ENCODE results near the gene BEX2.
"Not testable (repeated sequence)": the region's sequence is repeated elsewhere in the genome, so short reads cannot be mapped to it uniquely, and the experiment has no call there.

The BEX2 gene

GRCh38 chrX:103310555-103311398 is at the start of gene BEX2:
TSS of gene BEX2 (minus strand) at chrX:103310990. CDS start at chrX:103309976, 1,014 bp downstream.
- DNase-seq = peak; percentile 39

DNA sequence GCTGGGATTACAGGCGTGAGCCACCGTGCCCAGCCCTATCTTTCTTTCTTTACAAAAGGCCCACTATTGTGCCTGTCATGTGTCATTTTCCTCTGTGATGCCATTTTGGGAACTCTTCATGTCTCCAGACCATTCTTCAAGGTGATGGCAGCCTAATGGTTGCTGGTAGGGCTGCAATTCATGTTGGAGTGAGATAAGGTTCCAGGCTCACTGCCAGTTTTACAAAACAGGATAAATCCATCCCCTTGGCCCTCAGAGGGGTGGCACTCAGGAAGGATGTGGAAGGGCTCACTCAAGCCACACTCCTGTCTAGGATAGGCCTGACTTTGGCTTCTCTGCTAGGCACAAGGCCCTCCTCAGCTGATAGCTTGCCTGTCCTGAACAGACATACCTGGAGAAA is 49.3 kb upstream of the BEX2 start:
- DNase-seq = no peak

GRCh38 chrX:103359605-103360004 is 48.8 kb upstream of the BEX2 start:
- not testable (repeated sequence) for DNase-seq

DNA sequence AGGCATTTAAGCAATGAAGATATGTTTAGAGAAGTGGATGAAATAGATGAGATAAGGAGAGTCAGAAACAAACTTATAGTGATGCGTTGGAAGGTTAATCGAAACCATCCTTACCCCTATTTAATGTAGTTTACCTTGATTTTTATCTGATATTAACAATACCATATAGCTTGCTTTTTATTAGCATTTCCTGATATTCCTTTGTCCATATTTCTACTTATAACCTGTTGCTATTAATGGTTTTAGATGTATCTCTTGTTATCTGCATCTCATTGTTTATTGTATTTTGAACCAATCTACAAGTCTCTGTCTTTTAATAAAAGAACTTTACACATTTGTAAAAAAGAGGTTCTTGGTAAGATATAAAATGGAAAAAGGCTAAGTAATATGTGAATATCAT is 47.1 kb upstream of the BEX2 start:
- no peak for DNase-seq

GRCh38 chrX:103356858-103357257 is 46.1 kb upstream of the BEX2 start:
- DNase-seq = no peak

- DNase-seq = peak; percentile 81
Measured at GRCh38 chrX:103356130-103356798, 45.5 kb upstream of the BEX2 start, which contains the start of gene TCEAL9. TSS of gene TCEAL9 (plus strand) at chrX:103356506. CDS start at chrX:103357685, 1,179 bp downstream.

DNA sequence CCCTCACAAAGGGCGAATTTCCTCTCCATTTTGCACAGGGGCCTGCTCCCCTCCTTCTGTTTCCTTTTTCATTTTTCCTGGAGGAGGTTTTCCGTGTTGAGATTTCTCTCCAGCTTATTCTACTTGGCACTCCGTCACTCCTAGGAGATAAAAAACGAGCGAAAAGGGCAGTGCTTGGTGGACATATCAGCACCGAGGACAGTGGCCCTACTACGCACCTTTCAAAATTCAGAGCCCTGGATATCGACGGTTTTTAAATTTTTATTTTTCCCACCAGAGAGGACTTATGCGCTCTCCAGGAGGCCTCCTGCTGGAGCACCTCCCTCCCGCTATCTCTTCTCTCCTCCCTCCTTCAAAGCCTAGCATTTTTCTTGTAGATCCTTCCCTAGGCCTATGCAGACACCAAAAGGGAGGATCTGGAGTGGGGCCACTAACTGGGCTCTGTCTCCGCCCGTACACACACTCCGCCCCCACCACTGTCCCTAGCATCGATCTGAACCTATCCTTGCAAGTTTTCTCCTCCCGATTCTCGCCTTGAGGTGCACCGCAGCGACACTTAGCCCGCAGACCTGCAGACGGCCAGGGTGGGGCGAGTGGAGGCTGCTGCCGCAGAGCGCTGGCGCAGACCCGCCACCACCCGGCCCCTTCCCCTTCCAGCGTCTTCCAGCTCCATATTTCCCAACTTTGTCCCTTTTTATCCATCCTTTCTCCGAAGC is 37.0 kb upstream of the BEX2 start:
- DNase-seq = no peak

DNA sequence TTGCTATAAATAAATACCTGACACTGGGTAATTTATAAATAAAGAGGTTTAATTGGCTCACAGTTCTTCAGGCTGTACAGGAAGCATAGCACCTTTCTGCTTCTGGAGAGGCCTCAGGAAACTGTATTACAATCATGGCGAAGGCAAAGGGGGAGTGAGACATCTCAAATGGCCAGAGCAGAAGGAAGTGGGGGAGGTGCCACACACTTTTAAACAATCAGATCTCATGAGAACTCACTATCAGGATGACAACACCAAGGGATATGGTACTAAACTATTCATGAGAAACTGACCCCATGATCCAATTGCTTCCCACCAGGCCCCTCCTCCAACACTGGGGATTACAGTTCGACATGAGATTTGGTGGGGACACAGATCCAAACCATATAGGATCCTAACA is 33.8 kb upstream of the BEX2 start:
- DNase-seq = no peak

DNA sequence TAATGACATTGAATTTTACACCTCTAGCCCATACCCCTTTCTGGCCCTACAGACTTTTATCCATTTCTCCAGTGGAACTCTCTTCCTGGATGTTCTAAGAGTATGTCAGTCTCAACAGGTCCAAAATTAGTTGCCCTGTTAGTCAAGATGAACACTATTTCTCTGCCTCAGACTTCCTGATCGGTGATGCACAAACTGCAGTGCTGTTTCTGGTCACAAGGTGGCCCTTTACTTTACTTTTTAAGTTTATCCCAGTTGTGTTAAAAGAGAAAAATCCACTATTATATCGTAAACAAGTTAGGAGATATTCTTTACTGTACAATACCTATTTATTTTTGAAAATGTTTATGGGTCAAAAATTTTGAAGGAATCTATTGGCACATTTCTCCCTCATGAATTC is 32.3 kb upstream of the BEX2 start:
- peak; percentile 43 for DNase-seq

DNA sequence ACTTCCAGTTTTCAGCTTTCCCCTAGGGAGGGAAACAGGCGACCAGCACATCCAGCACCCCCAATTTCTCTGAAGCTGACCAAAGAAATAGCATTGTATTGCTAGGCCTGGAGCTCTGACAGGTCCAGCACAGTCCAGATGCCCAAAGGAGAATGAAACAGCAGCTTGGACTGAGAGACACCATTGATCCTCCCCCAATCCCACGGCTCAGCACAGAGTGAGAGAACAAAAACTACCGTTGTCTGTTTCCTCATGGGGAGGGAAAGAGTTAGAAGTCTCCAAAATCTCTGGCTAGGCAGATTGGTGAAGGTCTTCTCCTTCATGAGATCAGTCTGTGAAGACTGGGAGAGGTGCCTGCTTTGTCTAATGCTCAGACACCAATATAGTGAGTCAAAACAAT is 27.9 kb upstream of the BEX2 start:
- DNase-seq = no peak

- DNase-seq = peak; percentile 8
Measured at GRCh38 chrX:103330681-103331288, 20.0 kb upstream of the BEX2 start.

DNA sequence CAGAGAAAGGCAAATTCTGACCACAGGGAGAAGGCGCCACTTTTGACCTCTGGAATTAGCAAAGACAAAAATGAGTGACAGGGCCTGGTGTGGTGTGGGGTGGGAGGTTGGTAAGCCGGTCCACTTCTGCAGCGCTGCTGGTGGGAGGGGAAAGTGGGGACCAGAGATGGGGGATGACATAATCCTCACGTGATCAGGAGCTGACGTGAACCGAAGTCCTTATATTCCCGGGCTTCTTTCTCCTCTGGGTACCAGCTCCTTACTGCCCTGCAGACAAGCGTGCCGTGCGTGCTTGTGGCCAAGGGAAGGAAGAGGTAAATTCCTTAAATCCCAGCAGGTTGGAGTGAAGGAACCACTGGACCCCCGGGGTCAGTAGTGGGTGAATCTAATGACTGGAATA is 19.2 kb upstream of the BEX2 start, which contains the start of gene TCEAL7:
Gene TCEAL7, plus strand, starts transcription at position 249 of the 400 bp plus-strand sequence. CDS start 1,165 bp downstream, outside the sequence.
- peak; percentile 64 for DNase-seq

- no peak for DNase-seq
Measured at GRCh38 chrX:103311399-103311780, 600 bp upstream of the BEX2 start.

DNA sequence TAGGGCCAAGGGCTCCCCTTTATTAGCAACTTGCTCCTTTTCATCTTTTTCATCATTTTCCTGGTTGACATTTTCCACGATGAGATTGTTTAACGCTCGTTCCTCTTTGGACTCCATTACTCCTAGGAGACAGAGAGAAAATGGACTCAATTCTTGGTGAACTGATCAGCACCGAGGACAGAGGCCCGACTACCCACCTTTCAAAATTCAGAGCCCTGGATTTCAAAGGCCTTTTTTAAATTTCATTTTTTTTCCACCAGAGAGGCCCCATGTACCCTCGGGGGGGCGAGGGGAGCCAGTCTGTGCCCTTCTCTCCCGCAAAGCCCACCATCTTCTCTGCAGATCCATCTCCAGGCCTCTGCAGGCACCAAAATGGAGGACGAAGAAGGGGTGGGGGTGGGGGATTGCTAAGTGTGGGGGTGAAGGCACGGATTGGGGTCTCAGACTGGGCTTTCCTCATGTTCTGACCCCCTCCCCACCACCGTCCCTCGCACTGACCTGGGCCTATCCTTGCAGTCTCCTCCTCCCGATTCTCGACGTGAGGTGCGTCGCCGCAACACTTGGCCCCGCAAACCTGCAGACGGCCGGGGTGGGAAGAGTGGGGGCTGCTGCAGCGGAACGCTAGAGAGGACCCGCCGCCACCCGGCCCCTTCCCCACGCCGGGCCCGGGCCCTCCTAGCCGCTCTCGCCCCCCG is 783 bp downstream of the BEX2 start:
- no peak for DNase-seq

- not testable (repeated sequence) for DNase-seq
Measured at GRCh38 chrX:103305666-103306065, 5.1 kb downstream of the BEX2 start.

DNA sequence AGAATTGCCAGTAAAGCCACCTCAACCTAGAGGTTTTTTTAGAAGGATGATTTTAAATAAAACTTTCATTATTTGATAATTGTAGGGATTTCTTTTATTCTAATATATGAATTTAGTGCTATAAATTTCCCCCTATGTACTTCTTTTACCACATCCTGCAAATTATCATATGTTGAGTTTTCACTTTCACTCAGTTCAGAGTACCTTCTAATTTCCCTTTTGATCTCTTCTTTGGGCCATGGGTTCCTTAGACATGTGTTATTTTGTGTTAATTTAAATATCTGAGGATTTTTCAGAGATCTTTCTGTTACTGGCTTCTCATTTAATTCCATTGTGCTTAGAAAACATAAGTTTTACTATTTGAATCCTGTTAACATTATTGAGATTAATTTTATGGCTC is 6.1 kb downstream of the BEX2 start:
- no peak for DNase-seq

- no peak for DNase-seq
Measured at GRCh38 chrX:103293118-103293517, 17.7 kb downstream of the BEX2 start.

- DNase-seq = no peak
Measured at GRCh38 chrX:103279624-103280023, 31.2 kb downstream of the BEX2 start.

GRCh38 chrX:103276581-103277002 is 34.2 kb downstream of the BEX2 start, which contains the start of gene TCEAL5:
TSS of gene TCEAL5 (minus strand) at chrX:103276750. CDS start at chrX:103274563, 2,187 bp downstream.
- no peak for DNase-seq

DNA sequence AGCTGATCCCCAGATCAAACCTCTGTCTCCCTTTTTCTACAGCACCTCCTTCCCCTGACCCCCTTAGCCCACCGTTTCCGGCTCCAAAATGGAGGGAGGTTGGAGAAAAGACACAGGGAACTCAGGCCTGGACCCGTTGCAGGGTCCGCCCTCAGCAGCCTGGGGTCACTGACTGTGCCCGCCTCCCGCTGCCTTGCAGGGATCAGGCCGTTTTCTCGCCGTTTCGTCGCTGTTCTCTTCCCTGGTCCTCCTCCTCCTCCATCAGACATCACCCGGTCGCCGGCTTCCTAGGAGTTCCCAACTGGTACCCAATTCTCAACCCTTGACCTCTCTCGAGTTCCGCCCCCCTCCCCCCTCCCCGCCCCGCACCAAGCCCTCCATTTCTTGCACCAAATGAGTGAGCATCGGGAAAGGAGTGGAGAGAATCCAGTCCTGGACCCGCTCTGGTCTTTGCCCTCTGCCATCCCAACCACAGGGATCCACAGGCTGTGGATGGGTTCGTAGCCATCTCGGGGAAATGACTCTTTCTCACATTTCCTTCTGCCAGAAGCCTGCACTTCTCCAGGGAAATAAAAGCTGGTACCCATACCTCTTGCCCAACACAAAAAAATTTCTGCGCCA is 34.7 kb downstream of the BEX2 start:
- DNase-seq = no peak

GRCh38 chrX:103274284-103274683 is 36.5 kb downstream of the BEX2 start:
- DNase-seq = no peak
